Inferior parietal cortex (tissue), 1 donor: ENCODE data around the gene KRTAP10-10.
"Not testable (repeated sequence)": the region's sequence is repeated elsewhere in the genome, so short reads cannot be mapped to it uniquely, and the experiment has no call there.

Experiments used
- DNase-seq: peaks from one replicate; pipeline ENCODE4 v3.0.0-alpha.2; 2016; ENCODE audit errors: extremely low spot score

The KRTAP10-10 gene

GRCh38 chr21:44602463-44602850 is 34.7 kb upstream of the KRTAP10-10 start:
- no peak for DNase-seq

- DNase-seq: no peak
Observed at GRCh38 chr21:44603109-44603875, 33.9 kb upstream of the KRTAP10-10 start.

- no peak for DNase-seq
Observed at GRCh38 chr21:44603911-44604310, 33.2 kb upstream of the KRTAP10-10 start.

GRCh38 chr21:44606495-44606894 is 30.7 kb upstream of the KRTAP10-10 start:
- no peak for DNase-seq

GRCh38 chr21:44609193-44609592 is 28.0 kb upstream of the KRTAP10-10 start:
- DNase-seq: no peak

- DNase-seq: not testable (repeated sequence)
Observed at GRCh38 chr21:44610157-44610843, 26.9 kb upstream of the KRTAP10-10 start.

GRCh38 chr21:44611551-44611950 is 25.6 kb upstream of the KRTAP10-10 start:
- DNase-seq: no peak

- DNase-seq: no peak
Observed at GRCh38 chr21:44612029-44612486, 25.1 kb upstream of the KRTAP10-10 start, which contains the start of gene KRTAP10-8. TSS of gene KRTAP10-8 (plus strand) at chr21:44612079. CDS start at chr21:44612101, 22 bp downstream.

GRCh38 chr21:44612669-44613229 is 24.4 kb upstream of the KRTAP10-10 start:
- no peak for DNase-seq

- no peak for DNase-seq
Observed at GRCh38 chr21:44613386-44614155, 23.6 kb upstream of the KRTAP10-10 start.

- no peak for DNase-seq
Observed at GRCh38 chr21:44614161-44614631, 23.0 kb upstream of the KRTAP10-10 start.

- DNase-seq: no peak
Observed at GRCh38 chr21:44614961-44615391, 22.2 kb upstream of the KRTAP10-10 start.

GRCh38 chr21:44615466-44615865 is 21.7 kb upstream of the KRTAP10-10 start:
- DNase-seq: no peak

- DNase-seq: no peak
Observed at GRCh38 chr21:44615911-44616590, 21.1 kb upstream of the KRTAP10-10 start.

GRCh38 chr21:44616591-44616926 is 20.6 kb upstream of the KRTAP10-10 start:
- DNase-seq: no peak

- no peak for DNase-seq
Observed at GRCh38 chr21:44617071-44617501, 20.1 kb upstream of the KRTAP10-10 start.

- DNase-seq: no peak
Observed at GRCh38 chr21:44618504-44618903, 18.7 kb upstream of the KRTAP10-10 start.

- no peak for DNase-seq
Observed at GRCh38 chr21:44618909-44619308, 18.2 kb upstream of the KRTAP10-10 start.

- no peak for DNase-seq
Observed at GRCh38 chr21:44619886-44620285, 17.3 kb upstream of the KRTAP10-10 start.

GRCh38 chr21:44623575-44623974 is 13.6 kb upstream of the KRTAP10-10 start:
- DNase-seq: no peak

- no peak for DNase-seq
Observed at GRCh38 chr21:44625756-44626155, 11.4 kb upstream of the KRTAP10-10 start.
